Melanocyte of skin (primary cell): Measurements from ENCODE around the gene DNAJC18. TPM values are rescaled to one million over a fixed set of nuclear protein-coding genes. Genes with fewer than 3 reads are reported as not detected.

Experiments used
- small RNA-seq, 2 donors: library from RNA; depleted of rRNA; stranded (forward); fragments of <200 nt; gene quantifications; one replicate each; pipeline ENCODE3, GENCODE V24; 2012
- total RNA-seq, 2 donors: library from RNA; depleted of rRNA; stranded (reverse); fragments of >200 nt; gene quantifications; 2 replicates each; pipeline ENCODE4 v1.2.3, GENCODE V29; 2012

Gene DNAJC18
- 1 to 10 TPM; 8.6 to 9.3 TPM for total RNA-seq

DNA sequence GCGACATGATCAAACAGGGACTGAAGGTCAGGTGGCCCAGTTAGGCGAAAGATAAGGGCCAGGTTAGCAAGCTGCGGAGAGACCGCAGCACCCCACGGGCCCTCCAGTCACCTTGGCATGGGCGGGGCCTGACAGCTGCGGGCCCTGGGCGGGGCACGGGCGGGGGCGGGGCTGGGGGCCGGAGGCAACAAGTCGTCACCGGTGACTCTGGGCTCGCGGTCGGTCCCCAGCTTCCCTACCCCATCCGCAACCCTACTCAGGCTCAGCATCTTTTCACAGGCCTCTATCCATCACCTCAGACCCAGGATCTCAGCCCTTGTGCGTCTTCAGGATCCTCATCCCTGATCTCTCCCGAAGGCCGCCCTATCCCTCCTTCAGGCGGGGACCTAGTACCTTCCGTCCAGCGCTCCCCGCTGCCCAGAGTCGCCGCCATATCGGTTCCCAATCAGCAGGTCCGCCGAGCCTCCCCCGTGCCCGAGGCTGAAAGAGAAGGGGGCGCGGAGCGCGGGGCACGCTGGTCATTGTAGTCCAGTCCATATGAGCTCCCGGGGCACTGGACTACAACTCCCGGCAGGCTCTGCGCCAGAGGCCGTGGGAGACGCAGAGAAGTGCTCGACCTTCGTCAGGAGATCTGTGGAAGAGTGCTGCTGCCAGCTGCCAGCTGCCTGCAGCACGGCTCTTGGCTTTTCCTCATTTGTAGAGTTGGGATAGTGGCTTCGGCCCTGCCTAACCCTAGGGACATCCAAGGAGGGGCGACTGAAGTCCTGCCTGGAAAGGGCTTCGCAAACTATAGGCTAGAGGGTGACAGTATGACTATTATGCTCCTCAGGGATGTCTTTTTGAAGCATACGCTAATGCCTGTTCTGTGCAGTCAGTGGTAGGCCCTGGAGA is at the start of gene DNAJC18:
DNAJC18 (minus strand) TSS at position 513 of the 891 bp plus-strand sequence; CDS start at position 433, 80 bp downstream.

DNA sequence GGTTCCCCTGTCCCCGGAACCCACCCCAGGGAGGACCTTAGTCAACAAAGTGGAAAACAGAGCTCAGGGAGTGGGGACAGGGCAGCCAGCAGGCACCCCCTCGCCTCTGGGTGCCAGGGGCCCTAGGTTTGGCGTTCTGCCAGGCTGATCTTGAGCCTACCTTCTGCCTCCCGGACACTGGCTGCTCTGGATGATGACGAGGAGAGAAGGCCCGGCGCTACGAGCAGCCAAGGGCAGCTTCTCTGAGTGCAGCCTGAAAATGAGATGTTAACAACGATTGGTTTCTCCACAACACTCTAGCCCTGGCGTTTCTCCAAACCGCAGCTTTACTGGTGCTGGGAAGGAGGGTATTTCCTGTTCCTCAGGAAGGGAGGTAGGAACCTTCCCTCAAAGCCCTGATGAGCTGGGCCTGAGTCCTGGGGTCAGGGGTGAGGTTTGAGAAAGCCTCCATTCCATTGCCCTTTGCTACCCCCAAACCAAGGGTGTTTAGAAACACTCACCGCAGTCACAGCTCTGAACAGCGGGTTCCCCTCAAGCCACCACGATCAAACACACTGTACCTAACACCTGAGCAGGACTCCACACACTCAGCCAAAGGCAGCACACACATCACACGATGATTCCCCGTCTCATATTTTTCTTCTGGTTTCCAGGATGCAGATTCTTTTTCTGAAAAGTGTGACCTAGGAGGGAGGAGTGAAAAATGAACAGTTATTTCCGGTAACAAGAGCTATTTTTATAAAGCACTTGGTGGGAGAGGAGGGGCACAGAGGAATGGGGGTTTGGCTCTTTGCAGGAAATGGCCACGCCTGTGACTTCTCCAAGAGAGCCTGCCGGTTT is 42.9 kb upstream of the DNAJC18 start, which contains the start of gene STING1:
STING1 (minus strand) TSS at position 709 of the 840 bp plus-strand sequence. CDS start 1,054 bp downstream, outside the sequence.

DNA sequence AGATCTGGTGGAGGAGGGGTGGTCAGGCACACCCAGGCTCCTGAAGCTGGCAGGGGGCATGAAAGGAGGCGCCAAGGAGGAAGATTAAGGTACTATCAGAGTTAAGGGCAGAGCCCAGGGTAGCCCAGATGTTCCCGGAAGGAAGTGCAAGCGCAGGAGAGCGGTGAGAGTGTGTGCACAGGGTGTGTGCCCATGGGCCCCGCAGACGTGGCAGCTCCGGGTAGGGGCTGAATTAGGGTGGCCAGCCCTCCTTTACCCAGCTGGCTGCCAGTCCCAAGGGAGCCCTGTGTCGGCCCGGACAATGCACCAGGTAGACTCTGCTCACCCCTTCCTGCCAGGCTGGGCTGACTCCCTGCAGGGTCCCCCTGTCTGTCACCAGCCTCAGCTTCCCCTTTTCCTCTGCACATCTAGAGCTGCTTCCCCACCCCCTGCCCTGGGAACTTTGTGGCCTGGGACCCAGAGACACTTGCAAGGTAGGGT is 31.5 kb upstream of the DNAJC18 start, which contains the start of gene SMIM33:
SMIM33 (plus strand) TSS at position 184 of the 480 bp plus-strand sequence; CDS start at position 302, 118 bp downstream.

DNA sequence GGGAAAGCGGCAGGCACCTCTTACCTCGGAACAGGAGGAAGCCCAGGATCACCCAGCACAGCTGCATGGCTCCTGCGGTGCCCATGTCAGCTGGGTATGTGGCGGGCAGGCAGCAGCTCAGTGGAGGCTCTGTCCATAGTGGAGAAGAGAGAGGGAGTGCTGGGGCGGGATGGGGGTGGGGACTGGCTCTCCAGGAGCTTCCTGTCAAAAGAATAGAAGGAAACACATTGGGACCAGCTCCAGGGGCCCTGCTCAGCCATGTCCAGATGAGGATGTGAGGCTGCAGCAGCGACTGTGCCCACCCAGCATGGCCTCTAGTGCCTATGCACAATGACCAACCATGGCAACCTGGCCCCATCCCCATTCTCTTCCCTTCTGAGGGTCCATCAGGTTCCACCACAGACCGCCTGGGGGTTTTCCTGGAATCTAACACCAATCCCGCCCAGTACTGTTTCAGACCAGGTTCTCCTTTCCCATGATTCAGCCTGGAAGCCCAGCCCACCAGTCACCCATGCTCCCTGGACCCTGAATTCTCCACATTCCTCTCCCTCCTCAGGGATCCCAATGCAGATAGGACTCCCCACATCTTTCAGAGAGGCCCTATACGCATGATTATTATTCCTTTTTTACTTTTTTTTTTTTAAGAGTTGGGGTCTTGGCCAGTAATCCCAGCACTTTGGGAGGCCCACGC is 23.4 kb upstream of the DNAJC18 start, which contains the start of gene ECSCR:
ECSCR (minus strand) TSS at position 158 of the 691 bp plus-strand sequence; CDS start at position 85, 73 bp downstream.

DNA sequence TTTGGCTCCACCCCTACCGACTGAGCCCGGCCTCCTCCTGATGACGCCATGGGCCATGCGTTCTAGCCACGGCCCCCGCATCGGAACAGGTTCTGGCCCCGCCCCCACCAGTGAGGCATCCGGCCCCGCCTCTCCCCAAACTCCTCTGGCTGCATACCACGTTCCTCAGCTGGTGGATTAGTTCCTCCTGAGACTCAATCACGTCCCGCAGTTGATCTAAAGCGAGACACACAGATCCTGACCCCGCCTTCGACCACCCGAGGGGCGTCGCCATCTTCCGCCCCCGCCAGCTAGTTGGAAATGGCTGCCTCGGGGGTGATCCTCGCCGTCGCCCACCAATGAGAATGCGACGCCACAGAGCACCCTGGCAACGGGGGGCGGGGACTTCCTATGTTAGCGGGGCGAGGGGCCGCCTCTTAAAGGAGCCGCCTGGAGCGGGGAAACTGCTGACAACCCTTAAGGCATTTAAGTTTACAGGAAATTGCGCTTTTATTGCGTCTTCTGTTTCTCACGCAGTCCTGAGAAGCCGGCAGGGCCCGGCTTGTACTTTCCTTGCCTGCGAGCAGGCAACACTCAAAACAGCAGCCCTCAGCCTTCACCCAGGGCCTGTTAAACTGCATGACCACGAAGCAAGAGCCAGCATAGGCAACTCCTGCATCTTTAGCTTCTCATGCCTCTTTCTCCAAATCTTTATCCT is 35.4 kb downstream of the DNAJC18 start, which contains the start of gene SPATA24:
SPATA24 (minus strand) TSS at position 303 of the 697 bp plus-strand sequence; CDS start at position 274, 29 bp downstream.

DNA sequence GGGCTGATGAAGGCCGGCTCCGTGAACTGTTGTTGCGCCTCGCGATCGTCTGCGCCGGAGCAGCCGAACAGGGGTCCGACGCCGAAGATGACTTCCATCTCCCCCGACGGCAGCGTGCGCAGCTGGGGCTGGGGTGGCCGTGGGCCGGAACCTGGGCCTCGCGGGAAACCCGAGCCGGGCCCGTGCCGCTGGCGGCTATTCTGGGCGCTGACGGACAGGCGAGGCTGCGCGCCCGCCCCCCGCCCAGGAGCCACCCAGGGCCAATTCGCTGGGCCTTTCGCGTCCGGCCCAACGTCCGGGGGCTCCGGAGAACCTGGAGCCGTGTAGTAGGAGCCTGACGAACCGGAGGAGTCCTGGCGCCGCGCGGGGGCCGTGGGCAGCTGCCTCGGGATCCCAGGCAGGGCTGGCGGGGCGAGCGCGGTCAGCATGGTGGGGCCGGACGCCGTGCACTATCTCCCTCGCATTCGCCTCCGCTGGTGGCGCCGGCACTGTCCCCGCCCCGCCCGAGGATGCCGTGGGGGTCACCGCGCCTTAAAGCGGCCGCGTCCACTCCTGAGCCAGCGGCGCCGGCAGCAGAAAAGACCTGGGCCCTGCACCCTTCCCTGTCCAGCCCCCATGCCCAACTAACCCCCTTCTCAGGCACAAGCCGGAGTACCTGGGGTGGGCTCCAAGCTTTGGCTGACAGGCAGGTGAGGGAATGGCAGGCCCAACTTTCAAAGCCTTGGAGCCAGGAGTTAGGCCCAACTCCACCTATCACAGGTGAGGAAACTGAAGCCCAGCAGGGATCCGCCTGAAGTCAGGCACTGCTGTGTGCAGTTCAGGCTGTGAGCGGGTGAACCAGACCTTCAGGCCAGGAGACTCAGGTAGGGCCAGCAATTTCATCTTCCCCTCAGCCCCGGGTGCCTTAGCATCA is 44.4 kb downstream of the DNAJC18 start, which contains the start of gene PROB1:
PROB1 (minus strand) TSS at position 451 of the 913 bp plus-strand sequence; CDS start at position 428, 23 bp downstream.

DNA sequence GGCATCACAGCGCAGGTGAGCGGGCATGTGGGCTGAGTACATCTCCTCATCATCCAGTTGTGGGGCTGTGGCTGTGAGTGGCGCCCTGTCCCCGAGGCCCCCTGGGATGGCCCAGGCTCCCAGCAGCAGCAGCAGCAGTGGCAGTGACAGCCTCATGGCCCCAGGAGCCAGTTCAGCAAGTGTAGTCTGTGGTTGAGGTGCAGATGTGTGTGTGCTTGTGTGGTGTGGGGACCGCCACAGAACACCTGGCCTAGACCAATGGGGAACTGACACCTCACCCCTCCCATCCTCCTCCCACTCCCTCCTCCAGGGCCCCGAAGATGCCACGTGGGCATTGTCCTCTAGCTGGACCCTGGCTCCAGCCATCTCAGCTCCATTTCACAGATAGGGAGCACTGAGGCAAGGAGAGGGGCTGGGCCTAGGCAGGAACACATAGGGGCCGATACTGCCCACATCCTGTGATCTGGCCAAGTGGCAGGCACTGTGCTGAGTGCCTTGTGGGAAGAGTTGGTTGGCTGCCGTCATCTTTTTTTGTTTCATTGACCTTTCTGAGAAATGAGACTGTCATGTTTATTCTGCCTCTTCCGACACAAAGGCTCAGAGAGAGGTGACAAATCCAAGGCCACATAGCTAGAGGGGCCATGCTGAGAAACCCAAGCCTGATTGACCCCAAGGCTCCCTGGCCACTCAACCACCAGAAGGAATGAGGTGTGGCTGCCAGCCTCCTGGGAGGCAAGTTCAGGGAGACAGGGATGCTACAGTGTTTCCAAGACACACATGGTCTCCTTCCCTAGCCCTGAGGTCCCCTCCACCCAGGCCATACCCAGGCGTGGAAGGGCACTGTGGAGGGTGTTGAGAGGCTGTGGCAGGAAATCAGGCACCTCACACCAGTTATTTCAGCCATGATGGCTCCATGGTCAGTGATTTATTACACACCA is 49.4 kb downstream of the DNAJC18 start, which contains the start of gene MZB1:
MZB1 (minus strand) TSS at position 213 of the 938 bp plus-strand sequence; CDS start at position 156, 57 bp downstream.

DNA sequence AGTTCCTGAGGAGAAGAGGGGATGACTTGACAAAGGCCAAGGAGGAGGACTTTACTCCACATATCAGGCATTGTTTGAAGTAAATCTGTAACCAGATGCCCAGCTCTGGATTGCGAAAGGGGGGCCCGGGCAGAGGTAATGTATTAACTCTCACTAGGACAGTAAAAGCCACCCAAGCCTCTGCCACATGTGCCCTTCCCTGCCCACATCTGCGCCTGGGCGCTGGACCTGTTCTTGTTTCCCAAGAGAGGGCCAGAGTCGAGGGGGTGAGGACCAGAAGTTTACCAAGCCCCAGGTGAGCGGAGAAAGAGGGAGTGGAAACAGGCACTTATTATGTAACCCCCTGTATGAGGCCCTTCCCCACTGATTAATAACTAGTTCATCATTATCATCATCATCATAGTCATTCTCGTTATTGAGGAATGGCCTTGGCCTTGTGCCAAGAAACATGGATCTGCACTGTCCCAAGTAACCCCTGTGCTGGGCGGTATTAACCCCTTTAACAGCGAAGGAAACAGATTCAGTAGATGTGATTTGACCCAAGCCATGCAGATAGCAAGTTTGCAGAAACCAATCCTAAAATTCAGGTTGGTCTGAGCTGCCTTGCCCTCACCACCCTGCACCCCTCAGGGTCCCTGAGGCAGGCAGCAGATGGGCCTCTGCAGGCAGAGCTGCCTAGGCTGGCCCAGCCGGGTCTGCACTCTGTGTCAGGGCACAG is 55.9 kb downstream of the DNAJC18 start, which contains the start of gene SLC23A1:
SLC23A1 (minus strand) TSS at position 23 of the 718 bp plus-strand sequence. CDS start 44 bp downstream, outside the sequence.

Small RNA genes lying within 50 kb of the gene (small RNA-seq; reads per million reads assigned to genes)
- 0 reads per million in 2 donors for gene RNU5B-4P

Other genes with a start within 250 kb of the DNAJC18 start
- 10 to 100 TPM; 56.3 to 64.7 TPM for gene SIL1, start 241.2 kb downstream of the DNAJC18 start, total RNA-seq
- gene MATR3, start 145.8 kb downstream of the DNAJC18 start, total RNA-seq, result 100 to 1,000 TPM; 169 to 183 TPM
- 10 to 100 TPM; 49.6 to 52.6 TPM for gene PAIP2, start 97.7 kb downstream of the DNAJC18 start, total RNA-seq
- gene SLC23A1, start 56.2 kb downstream of the DNAJC18 start, total RNA-seq, result not detected
- gene MZB1, start 49.6 kb downstream of the DNAJC18 start, total RNA-seq, result not detected
- gene PROB1, start 44.4 kb downstream of the DNAJC18 start, total RNA-seq, result under 1 TPM; 0.34 to 0.67 TPM
- 1 to 10 TPM; 3.8 to 4.3 TPM for gene SPATA24, start 35.4 kb downstream of the DNAJC18 start, total RNA-seq
- gene ECSCR, start 23.2 kb upstream of the DNAJC18 start, total RNA-seq, result not detected
- under 1 TPM in 1 of 2 donors, not detected in 1; under 0.01 TPM for gene SMIM33, start 31.5 kb upstream of the DNAJC18 start, total RNA-seq
- 10 to 100 TPM; 17.2 to 28.6 TPM for gene STING1, start 43.2 kb upstream of the DNAJC18 start, total RNA-seq
- gene UBE2D2, start 121.8 kb upstream of the DNAJC18 start, total RNA-seq, result 10 to 100 TPM; 60.2 to 67.6 TPM
- 1 to 10 TPM; 7.0 to 7.2 TPM for gene CXXC5, start 208.8 kb upstream of the DNAJC18 start, total RNA-seq